Nephron progenitor cell (in vitro differentiated cells): ENCODE results near the gene PHC2.

Experiments used
- DNase-seq: peaks from one replicate; pipeline ENCODE4 v3.0.0; 2021
- H3K27ac Mint-ChIP-seq: 2 replicates; pipeline ENCODE4 v1.8.0; 2021; ENCODE audit warnings: mild to moderate bottlenecking, moderate library complexity, mixed read lengths
- H3K27me3 Mint-ChIP-seq: 2 replicates; pipeline ENCODE4 v1.8.0; 2021; ENCODE audit warnings: mild to moderate bottlenecking, low read depth, mixed read lengths; ENCODE audit not compliant: poor library complexity
- H3K36me3 Mint-ChIP-seq: 2 replicates; pipeline ENCODE4 v1.8.0; 2021; ENCODE audit warnings: low read depth, mixed read lengths
- H3K4me1 Mint-ChIP-seq: 2 replicates; pipeline ENCODE4 v1.8.0; 2021; ENCODE audit warnings: mixed read lengths
- H3K4me3 Mint-ChIP-seq: 2 replicates; pipeline ENCODE4 v1.8.0; 2021; ENCODE audit warnings: mild to moderate bottlenecking, moderate library complexity, mixed read lengths
- H3K9me3 Mint-ChIP-seq: 2 replicates; pipeline ENCODE4 v1.8.0; 2021; ENCODE audit warnings: mild to moderate bottlenecking, moderate library complexity, mixed read lengths
- TF ChIP-seq, protein P1 (sequence below): fragments of 200-600 bp; sonication (generic); IDR thresholded peaks from 2 replicates; pipeline ENCODE4 v1.5.0; 2021; ENCODE audit warnings: antibody characterized with exemption

Gene PHC2

DNA sequence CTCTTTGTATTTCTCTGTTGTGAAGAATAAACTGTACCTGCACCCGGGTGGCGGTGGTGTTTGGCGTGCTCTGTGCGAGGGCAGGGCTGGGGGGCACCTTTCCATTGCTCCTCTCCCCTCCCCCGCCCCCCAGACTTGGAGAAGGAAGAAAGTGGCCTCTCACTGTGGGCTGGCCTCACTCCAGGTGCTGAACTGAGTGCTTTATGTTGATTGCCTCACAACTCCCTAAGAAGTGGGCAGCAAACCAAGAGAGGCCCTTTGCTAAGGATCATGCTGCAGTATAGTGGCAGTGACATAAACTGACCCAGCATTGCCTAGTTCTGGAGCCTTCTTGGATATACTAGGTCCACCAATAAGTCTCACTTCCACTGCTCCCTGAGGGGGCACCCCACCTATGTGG lies 130.2 kb downstream of the PHC2 start:
- peaks cover 8% of the 10 kb centered on the region for H3K4me1 Mint-ChIP-seq
- TF ChIP-seq, protein P1, sequence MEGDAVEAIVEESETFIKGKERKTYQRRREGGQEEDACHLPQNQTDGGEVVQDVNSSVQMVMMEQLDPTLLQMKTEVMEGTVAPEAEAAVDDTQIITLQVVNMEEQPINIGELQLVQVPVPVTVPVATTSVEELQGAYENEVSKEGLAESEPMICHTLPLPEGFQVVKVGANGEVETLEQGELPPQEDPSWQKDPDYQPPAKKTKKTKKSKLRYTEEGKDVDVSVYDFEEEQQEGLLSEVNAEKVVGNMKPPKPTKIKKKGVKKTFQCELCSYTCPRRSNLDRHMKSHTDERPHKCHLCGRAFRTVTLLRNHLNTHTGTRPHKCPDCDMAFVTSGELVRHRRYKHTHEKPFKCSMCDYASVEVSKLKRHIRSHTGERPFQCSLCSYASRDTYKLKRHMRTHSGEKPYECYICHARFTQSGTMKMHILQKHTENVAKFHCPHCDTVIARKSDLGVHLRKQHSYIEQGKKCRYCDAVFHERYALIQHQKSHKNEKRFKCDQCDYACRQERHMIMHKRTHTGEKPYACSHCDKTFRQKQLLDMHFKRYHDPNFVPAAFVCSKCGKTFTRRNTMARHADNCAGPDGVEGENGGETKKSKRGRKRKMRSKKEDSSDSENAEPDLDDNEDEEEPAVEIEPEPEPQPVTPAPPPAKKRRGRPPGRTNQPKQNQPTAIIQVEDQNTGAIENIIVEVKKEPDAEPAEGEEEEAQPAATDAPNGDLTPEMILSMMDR = no peak
- H3K9me3 Mint-ChIP-seq = peaks cover 3% of the 10 kb centered on the region
- no peak overlapping the region for H3K4me3 Mint-ChIP-seq
- no peak for DNase-seq
- H3K36me3 Mint-ChIP-seq = peaks cover 89% of the 10 kb centered on the region
- H3K27ac Mint-ChIP-seq = no peak overlapping the region
- H3K27me3 Mint-ChIP-seq = peaks cover 13% of the 10 kb centered on the region

DNA sequence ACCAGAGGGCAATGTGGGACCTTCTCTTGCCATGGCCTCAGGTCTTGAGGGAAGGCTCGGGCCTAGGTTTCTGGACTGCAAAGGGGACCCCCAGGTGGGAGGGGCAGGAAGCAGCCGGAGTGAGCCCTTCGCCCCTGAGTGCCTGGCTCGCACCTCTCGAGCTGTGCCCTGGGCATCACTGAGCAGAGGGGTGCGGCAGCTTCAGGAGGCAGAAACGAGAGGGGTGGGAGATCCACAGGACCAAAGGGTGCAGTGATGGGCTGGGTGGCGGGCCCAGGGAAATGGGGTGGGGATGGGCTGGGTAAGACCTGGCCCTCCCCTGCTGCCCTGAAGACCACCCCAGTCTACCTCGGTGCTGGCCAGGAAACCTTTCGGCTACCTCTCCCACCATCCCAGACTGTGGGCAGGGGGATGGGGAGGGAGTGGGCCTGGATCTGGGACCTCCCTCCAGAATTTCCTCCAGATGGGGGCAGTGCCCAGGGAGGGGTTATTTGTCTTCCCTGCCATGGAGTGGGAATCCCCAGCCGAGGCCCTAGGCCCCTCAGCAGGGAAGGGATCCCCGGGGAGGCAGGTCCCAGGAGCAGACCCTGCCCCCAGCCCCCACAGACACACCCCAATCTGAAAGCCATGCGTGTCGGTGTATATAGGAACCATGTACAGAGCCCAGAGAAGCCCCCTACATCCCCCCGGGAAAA lies 131.3 kb downstream of the PHC2 start:
- Mint-ChIP-seq H3K27ac (no peak overlapping the region), H3K4me1 (peaks cover 7% of the 10 kb centered on the region), H3K36me3 (peaks cover 86% of the 10 kb centered on the region), H3K27me3 (peaks cover 9% of the 10 kb centered on the region), H3K9me3 (peaks cover 3% of the 10 kb centered on the region), H3K4me3 (no peak overlapping the region)
- TF ChIP-seq, protein P1 = no peak
- no peak for DNase-seq

DNA sequence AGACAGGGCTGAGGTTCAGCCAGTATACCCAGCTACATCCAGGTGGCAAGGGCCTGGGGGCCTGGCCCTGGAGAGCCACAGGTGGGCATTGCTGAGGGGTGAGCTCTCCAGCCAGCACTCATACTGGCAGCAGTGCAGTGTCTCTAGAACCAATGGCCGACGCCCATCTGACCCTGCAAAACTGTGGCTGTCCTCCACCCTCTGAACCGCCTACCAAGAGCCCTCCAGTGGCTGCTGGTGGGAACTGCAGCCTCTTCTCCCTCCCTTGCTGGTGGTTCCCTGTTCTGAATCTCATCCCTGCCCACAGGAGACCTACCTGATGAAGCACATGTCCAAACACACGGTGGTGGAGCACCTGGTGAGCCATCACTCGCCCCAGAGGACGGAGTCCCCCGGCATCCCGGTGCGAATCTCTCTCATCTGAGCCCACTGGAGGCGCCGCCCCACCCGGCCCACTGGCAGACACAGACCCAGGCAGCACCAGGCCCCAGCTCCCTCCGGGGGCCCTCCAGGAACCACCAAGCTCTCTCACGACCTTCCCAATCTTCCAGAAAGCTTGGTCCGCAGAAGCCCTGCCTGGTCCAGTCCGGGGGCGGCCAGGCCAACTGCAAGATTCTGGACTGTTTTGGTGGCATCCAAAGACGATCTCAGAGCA lies 132.1 kb downstream of the PHC2 start:
- Mint-ChIP-seq H3K27ac (no peak overlapping the region), H3K4me1 (peaks cover 7% of the 10 kb centered on the region), H3K36me3 (peaks cover 88% of the 10 kb centered on the region), H3K27me3 (peaks cover 9% of the 10 kb centered on the region), H3K4me3 (no peak overlapping the region), H3K9me3 (peaks cover 3% of the 10 kb centered on the region)
- peak; percentile 75 for DNase-seq
- TF ChIP-seq, protein P1 = peak; percentile 74

DNA sequence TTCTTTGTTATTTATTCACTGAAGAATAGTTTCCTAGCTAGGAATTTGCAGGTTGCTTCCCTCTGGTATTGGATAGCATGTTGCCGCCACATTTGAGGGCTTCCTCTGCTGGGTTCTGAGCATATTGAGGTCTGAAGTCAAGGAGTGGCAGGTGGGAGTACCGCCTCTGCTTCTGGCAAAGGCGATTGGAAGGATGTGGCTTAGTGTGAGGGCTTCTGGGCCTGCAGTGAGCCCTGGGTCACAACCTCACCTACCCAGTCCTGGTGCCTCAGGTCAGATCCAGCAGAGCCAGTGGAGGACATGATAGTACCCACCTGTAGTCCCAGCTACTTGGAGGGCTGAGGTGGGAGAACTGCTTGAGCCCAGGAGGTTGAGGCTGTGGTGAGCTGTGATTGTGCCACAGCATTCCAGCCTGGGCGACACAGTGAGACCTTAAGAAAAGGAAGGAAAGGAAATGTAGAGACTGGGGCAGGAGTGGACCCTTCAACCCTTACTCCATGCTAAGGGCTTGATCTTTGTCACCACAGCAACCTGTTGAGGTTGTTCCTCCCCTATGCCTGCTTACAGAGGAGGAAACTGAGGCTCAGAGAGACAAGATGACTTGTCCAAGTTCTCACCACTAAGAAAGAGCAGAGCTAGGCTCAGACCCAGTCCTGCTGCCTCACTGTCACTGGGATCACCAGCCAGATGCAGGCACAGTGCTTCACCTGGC lies 132.8 kb downstream of the PHC2 start:
- TF ChIP-seq, protein P1 = no peak
- H3K9me3 Mint-ChIP-seq = peaks cover 3% of the 10 kb centered on the region
- peaks cover 9% of the 10 kb centered on the region for H3K27me3 Mint-ChIP-seq
- no peak for DNase-seq
- H3K4me1 Mint-ChIP-seq = peaks cover 7% of the 10 kb centered on the region
- H3K27ac Mint-ChIP-seq = no peak overlapping the region
- no peak overlapping the region for H3K4me3 Mint-ChIP-seq
- H3K36me3 Mint-ChIP-seq = peaks cover 89% of the 10 kb centered on the region

DNA sequence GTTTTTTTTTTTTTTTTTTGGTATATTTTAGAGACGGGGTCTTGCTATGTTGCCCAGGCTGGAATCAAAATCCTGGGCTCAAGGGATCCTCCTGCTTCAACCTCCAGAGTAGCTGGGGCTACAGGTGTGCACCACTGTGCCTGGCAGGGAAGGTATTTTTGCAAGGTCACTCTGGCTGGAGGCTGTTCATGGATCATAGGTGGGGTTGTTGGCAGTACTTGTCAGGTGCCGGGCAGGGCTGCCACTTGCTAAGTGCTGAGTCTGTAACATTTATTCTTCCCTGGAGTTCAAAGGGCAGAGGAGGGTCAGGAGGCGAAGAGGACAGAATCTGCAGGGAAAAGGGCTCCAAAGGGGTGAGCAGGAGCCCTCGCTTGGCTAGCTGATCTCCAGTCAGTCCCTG lies 134.1 kb downstream of the PHC2 start:
- TF ChIP-seq, protein P1 = no peak
- DNase-seq = no peak
- Mint-ChIP-seq H3K4me1 (peaks cover 7% of the 10 kb centered on the region), H3K9me3 (no peaks in the 10 kb centered on the region), H3K27ac (no peak overlapping the region), H3K36me3 (peaks cover 77% of the 10 kb centered on the region), H3K27me3 (peaks cover 9% of the 10 kb centered on the region), H3K4me3 (no peak overlapping the region)
